Mesothelial cell of epicardium (in vitro differentiated cells): ENCODE results near the gene SLC17A7. TPM values are rescaled to one million over a fixed set of nuclear protein-coding genes. Genes with fewer than 3 reads are reported as not detected.

Experiments used
- DNase-seq, 2 experiments: peaks; one replicate each; pipeline ENCODE4 v3.0.0; 2021; ENCODE audit warnings: low spot score in 2 of 2; ENCODE audit not compliant: unreplicated experiment in 2 of 2
- H3K27ac Mint-ChIP-seq: 2 replicates; pipeline ENCODE4 v1.8.0; 2021; ENCODE audit warnings: mixed read lengths
- H3K27me3 Mint-ChIP-seq: 2 replicates; pipeline ENCODE4 v1.8.0; 2021; ENCODE audit warnings: low read depth, mixed read lengths
- H3K36me3 Mint-ChIP-seq: 2 replicates; pipeline ENCODE4 v1.8.0; 2021; ENCODE audit warnings: mixed read lengths
- H3K4me1 Mint-ChIP-seq: 2 replicates; pipeline ENCODE4 v1.8.0; 2021; ENCODE audit warnings: mixed read lengths
- H3K4me3 Mint-ChIP-seq: 2 replicates; pipeline ENCODE4 v1.8.0; 2021; ENCODE audit warnings: mild to moderate bottlenecking, moderate library complexity, mixed read lengths
- H3K9me3 Mint-ChIP-seq: 2 replicates; pipeline ENCODE4 v1.8.0; 2021; ENCODE audit warnings: mixed read lengths
- total RNA-seq: library from RNA; stranded (reverse); gene quantifications from 3 replicates; pipeline ENCODE4 v1.2.1, GENCODE V29; 2021
- TF ChIP-seq, protein P1 (sequence below): fragments of 200-600 bp; sonication (generic); IDR thresholded peaks from one replicate; pipeline ENCODE4 v1.5.0; 2021; ENCODE audit warnings: antibody characterized with exemption; ENCODE audit not compliant: unreplicated experiment

Gene SLC17A7
- total RNA-seq, 1 donor from 2014 or later, result 0.45 TPM

DNA sequence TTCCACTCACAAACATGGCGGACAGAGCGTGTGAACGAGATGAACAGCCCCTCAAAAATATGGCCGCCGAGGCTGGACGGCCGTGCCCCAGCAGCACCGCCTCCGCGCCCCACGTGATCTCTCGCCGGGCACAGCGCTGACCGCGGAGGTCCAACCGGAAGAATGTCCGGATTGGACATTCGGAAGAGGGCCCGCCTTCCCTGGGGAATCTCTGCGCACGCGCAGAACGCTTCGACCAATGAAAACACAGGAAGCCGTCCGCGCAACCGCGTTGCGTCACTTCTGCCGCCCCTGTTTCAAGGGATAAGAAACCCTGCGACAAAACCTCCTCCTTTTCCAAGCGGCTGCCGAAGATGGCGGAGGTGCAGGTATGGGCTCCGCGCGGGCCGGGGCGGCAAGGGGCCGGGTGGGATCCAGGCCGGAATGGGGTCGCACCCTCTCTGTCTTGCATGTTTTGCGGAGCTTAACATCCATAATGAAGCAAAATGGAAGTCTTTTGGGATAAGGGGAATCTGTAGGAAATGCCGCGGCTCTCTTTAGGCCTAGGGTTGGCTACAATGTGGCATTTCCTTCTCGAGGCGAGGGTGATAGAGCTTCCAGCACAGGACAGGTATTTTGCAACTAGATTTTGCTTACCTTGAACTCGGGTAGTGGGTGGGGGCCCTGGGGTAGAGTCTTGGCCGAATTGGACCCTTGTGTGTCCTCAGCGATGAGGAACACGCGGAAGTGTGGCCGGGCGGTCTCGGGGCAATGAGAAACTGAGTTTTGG, 46.1 kb upstream of the SLC17A7 start, which contains the start of gene RPL13A:
Gene RPL13A (plus strand): TSS at position 332 of the 769 bp plus-strand sequence. CDS start 22 bp downstream, at position 354.
- TF ChIP-seq, protein P1, sequence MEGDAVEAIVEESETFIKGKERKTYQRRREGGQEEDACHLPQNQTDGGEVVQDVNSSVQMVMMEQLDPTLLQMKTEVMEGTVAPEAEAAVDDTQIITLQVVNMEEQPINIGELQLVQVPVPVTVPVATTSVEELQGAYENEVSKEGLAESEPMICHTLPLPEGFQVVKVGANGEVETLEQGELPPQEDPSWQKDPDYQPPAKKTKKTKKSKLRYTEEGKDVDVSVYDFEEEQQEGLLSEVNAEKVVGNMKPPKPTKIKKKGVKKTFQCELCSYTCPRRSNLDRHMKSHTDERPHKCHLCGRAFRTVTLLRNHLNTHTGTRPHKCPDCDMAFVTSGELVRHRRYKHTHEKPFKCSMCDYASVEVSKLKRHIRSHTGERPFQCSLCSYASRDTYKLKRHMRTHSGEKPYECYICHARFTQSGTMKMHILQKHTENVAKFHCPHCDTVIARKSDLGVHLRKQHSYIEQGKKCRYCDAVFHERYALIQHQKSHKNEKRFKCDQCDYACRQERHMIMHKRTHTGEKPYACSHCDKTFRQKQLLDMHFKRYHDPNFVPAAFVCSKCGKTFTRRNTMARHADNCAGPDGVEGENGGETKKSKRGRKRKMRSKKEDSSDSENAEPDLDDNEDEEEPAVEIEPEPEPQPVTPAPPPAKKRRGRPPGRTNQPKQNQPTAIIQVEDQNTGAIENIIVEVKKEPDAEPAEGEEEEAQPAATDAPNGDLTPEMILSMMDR, result no peak
- H3K9me3 Mint-ChIP-seq, result no peaks in the 10 kb centered on the region
- H3K4me1 Mint-ChIP-seq, result peaks cover 23% of the 10 kb centered on the region
- H3K27me3 Mint-ChIP-seq, result peaks cover 2% of the 10 kb centered on the region
- peak within 1 kb of the TSS; percentile 95 for H3K27ac Mint-ChIP-seq
- H3K4me3 Mint-ChIP-seq, result peak within 1 kb of the TSS; percentile 96
- peak; percentile 100 for DNase-seq
- peaks cover 23% of the 10 kb centered on the region for H3K36me3 Mint-ChIP-seq

DNA sequence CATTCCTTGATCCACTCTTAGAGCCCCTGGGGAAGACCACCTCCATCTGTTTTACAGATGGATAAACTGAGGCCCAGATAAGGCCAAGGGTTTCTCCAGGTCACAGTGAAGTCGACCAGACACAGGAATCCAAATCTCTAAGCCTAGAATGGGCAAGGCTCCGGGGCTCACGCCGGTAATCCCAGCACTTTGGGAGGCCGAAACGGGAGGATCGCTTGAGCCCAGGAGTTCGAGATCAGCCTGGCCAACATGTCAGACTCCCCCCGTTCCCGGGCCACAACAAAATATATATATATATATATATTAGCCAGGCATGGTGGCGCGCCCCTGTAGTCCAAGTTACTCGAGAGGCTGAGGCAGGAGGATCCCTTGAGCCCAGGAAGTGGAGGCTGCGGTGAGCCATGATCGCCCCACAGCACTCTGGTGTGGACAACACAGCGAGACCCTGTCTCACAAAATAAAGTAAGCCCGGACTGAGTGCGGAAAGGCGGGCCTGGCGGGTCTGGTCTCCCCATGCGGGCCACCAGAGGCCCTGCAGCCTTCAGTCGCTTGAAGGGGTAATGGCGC, 45.5 kb upstream of the SLC17A7 start:
- no peak for DNase-seq
- Mint-ChIP-seq H3K9me3 (no peaks in the 10 kb centered on the region), H3K27me3 (peaks cover 2% of the 10 kb centered on the region), H3K4me3 (peak overlapping the region; percentile 96), H3K4me1 (peaks cover 23% of the 10 kb centered on the region), H3K36me3 (peaks cover 19% of the 10 kb centered on the region), H3K27ac (peak overlapping the region; percentile 95)
- TF ChIP-seq, protein P1, result no peak

DNA sequence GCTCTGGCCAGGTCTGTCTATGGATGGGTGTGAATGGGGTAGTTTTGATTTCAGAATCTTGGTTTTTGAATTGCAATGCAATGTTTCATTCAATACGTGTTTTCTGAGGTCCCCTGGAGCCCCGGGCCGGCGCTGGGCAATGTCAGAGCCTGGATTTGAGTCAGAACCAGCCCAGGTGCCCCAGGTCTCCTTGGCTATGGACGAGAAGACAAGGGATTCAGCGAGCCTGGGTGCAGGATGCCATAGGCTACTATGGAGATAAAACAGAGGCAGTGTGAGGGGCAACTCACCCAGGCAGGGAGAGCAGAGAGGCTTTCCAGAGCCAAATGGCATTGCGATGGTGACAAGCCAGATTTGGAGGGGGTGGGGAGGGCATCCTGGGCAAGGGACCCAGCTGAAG, 44.9 kb upstream of the SLC17A7 start:
- peaks cover 19% of the 10 kb centered on the region for H3K36me3 Mint-ChIP-seq
- TF ChIP-seq, protein P1, result no peak
- peaks cover 23% of the 10 kb centered on the region for H3K4me1 Mint-ChIP-seq
- H3K27me3 Mint-ChIP-seq, result peaks cover 2% of the 10 kb centered on the region
- no peak overlapping the region for H3K4me3 Mint-ChIP-seq
- H3K9me3 Mint-ChIP-seq, result no peaks in the 10 kb centered on the region
- DNase-seq, result no peak
- H3K27ac Mint-ChIP-seq, result peak overlapping the region; percentile 50

DNA sequence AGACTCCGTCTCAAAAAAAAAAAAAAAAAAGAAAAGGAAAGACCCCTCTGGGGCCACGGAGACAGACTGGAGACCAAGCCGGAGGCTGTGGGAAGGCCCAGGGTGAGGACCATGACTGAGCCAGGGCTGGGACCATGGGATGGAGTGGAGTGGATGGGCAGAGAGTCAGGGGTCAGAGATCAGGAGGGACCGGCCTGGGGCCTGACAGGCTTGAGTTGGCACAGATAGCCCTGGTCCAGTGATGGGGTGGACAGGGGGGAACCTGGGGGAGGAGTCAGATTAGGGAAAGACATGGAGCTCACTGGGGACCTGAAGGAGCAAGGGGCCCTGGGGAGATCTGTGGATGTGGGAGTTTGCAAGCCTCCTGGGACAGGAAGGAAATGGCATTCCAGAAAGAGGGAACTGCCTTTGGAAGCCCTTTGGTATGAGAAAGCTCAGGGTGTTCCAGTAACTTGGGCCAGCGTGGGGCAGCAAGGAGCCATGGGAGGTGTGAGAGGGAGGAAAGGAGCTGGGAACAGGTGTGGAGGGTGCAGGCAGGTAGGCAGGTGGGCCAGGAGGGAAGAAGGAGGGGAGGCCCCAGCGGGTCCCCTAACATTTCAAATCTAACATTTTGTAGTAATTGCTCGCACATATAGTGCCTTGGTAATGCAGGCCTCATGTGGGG, 39.8 kb upstream of the SLC17A7 start:
- no peak for DNase-seq
- peaks cover 5% of the 10 kb centered on the region for H3K27me3 Mint-ChIP-seq
- no peaks in the 10 kb centered on the region for H3K36me3 Mint-ChIP-seq
- no peak overlapping the region for H3K4me3 Mint-ChIP-seq
- no peak overlapping the region for H3K27ac Mint-ChIP-seq
- H3K9me3 Mint-ChIP-seq, result no peaks in the 10 kb centered on the region
- TF ChIP-seq, protein P1, result no peak
- H3K4me1 Mint-ChIP-seq, result peaks cover 2% of the 10 kb centered on the region

DNA sequence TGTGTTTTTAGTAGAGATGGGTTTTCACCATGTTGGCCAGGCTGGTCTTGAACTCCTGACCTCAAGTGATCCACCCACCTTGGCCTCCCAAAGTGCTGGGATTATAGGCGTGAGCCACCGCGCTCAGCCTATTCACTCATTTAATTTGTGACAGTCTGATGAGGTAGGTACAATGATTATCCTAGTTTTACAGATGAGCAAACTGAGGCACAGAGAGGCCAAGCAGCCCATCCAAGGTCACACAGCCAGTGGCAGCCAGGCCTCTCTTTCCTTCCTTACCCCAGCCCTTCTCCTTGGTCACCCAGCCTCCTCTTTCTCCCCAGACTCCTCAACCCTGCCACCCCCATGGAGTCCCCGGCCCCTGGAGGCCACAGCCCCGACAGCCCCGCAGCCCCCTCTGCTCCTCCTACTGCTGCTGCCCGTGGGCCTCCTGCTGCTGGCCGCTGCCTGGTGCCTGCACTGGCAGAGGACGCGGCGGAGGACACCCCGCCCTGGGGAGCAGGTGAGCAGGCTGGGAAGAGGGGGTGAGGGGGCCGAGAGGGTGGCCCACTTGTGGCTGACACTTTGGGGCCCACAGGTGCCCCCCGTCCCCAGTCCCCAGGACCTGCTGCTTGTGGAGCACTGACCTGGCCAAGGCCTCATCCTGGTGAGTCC, 38.8 kb upstream of the SLC17A7 start:
- TF ChIP-seq, protein P1, result no peak
- Mint-ChIP-seq H3K4me3 (no peak overlapping the region), H3K27ac (no peak overlapping the region), H3K4me1 (peaks cover 4% of the 10 kb centered on the region), H3K9me3 (no peaks in the 10 kb centered on the region), H3K36me3 (no peaks in the 10 kb centered on the region), H3K27me3 (peaks cover 13% of the 10 kb centered on the region)
- DNase-seq, result no peak
